Pancreas (tissue), 10 donors: ENCODE results near the gene CXCL16. TPM values are rescaled to one million over a fixed set of nuclear protein-coding genes. Genes with fewer than 3 reads are reported as not detected.
A peak's percentile ranks its signal among the peaks of the same experiment; 100 is the strongest.

Experiments
- ATAC-seq, 4 donors: fragments of 200-7000 bp; cut with Tn5 transposase; one replicate each; pipeline versions ENCODE4 v1.8.0 to v1.9.1; 2020; ENCODE audit warnings: mild to moderate bottlenecking in 4 of 4, moderate library complexity in 4 of 4
- DNase-seq, 6 donors: peaks; one replicate each; pipeline ENCODE4 v3.0.0-alpha.2; 2020
- FAIRE-seq: peaks from 2 replicates; lab custom pipeline; 2012; peaks lifted over from hg19 to GRCh38; lab: Jason Lieb, UNC
- H3K27ac ChIP-seq, 4 donors: fragments of 200-600 bp; sonication (generic); 1 replicate in 3 of 4; 2 replicates in 1 of 4; pipeline versions ENCODE4 v1.5.0 to v1.8.0; 2020
- H3K27me3 ChIP-seq, 4 donors: fragments of 200-600 bp; one replicate each; pipeline ENCODE4 v1.8.0; 2021
- H3K36me3 ChIP-seq, 3 donors: fragments of 200-600 bp; sonication (generic) in 1 of 3; one replicate each; pipeline versions ENCODE4 v1.5.0 to v1.8.0; 2020 to 2021
- H3K4me1 ChIP-seq, 3 donors: fragments of 200-600 bp; one replicate each; pipeline ENCODE4 v1.8.0; 2021
- H3K4me3 ChIP-seq, 4 donors: fragments of 200-600 bp; sonication (generic) in 2 of 4; one replicate each; pipeline versions ENCODE4 v1.5.0 to v1.8.0; 2020 to 2021
- H3K9me3 ChIP-seq, 4 donors: fragments of 200-600 bp; one replicate each; pipeline ENCODE4 v1.8.0; 2021
- WGBS, 2 donors: extraction: QIAGEN DNeasy Blood & Tissue Kit; methylation state at CpG; one replicate each; pipeline ENCODE4 v1.1.7; 2013; 5-methylcytosine and 5-hydroxymethylcytosine counted together
- intact Hi-C, 3 donors: fragments of 100-400 bp; cut with DNase I; formaldehyde crosslinking; loops; one replicate each; pipeline versions ENCODE4 v1.11.1 to v1.14.2; 2022
- polyA plus RNA-seq, 2 donors: library from polyadenylated mRNA; stranded (reverse); fragments of 200-250 nt; gene quantifications; one replicate each; pipeline ENCODE4 v1.2.3, GENCODE V29; 2013
- total RNA-seq, 6 donors: library from RNA; stranded (reverse); fragmentation: NEBNext Ultra II Directional in 4 of 6; extraction: Animal tissue kit (Norgen Biotek cat#: 25700) in 4 of 6; gene quantifications; one replicate each; pipeline versions ENCODE4 v1.2.1 to v1.2.4, GENCODE V29; 2021 to 2023
- TF ChIP-seq, protein P1 (sequence below), 4 donors: fragments of 200-600 bp; sonication (generic) in 3 of 4; IDR thresholded peaks; one replicate each; pipeline versions ENCODE4 v1.5.0 to v1.8.0; 2021; ENCODE audit warnings: antibody characterized with exemption in 4 of 4
- donor health status: healthy with polysubstance abuse.
- donor health status: DM: no; HTN: no; CAD: no; lungs with moderate emphysema.
- donor health status: DM: no; HTN: no; CAD: no.
- donor health status: control.
- donor health status: control.
- donor health status: Bipolar disorder and iron deficiency.
- donor health status: DM: yes; HTN: yes; CAD: no.
- donor health status: DM: no; HTN: no; CAD: no.
- donor health status: DM: no; HTN: no; CAD: no.
- donor health status: DM: yes; HTN: yes; CAD: no.

Gene CXCL16
- total and polyA plus RNA-seq, 8 donors, result 7.6 to 55.6 (median 10.0) TPM

DNA sequence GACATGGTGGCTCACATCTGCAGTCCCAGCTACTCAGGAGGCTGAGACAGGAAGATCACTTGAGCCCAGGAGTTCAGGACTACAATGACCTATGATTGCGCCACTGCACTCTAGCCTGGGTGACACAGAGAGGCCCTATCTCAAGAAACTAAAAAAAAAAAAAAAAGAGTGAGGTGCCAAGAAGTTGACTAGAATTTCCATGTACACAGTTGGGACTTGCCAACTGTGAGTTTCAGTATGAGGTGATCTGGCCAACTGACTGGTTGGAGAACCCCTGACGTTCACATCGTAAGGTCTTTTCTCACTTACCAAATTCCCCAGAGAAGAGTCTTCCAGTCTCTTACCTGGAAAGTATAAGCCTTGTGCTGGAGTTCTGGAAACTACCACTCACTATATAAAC lies 11.6 kb downstream of the CXCL16 start:
- no peak overlapping the region for H3K4me3 ChIP-seq
- peak overlapping the region in 2 of 4 donors; percentile 74 to 84 for H3K27ac ChIP-seq
- no peaks in the 10 kb centered on the region for H3K9me3 ChIP-seq
- H3K36me3 ChIP-seq, result no peaks in the 10 kb centered on the region
- DNase-seq (peak in 4 of 6 donors; percentile 55 to 64 (median 58)), ATAC-seq (peak; percentile 32 to 39 (median 34)), FAIRE-seq (no peak)
- intact Hi-C loops, result no loop called here
- 22 to 24% methylated on average over 3 of the region's 3 CpGs for WGBS, 2 donors
- peaks cover 4 to 7% (median 5%) of the 10 kb centered on the region in 3 donors for H3K4me1 ChIP-seq
- TF ChIP-seq, protein P1, sequence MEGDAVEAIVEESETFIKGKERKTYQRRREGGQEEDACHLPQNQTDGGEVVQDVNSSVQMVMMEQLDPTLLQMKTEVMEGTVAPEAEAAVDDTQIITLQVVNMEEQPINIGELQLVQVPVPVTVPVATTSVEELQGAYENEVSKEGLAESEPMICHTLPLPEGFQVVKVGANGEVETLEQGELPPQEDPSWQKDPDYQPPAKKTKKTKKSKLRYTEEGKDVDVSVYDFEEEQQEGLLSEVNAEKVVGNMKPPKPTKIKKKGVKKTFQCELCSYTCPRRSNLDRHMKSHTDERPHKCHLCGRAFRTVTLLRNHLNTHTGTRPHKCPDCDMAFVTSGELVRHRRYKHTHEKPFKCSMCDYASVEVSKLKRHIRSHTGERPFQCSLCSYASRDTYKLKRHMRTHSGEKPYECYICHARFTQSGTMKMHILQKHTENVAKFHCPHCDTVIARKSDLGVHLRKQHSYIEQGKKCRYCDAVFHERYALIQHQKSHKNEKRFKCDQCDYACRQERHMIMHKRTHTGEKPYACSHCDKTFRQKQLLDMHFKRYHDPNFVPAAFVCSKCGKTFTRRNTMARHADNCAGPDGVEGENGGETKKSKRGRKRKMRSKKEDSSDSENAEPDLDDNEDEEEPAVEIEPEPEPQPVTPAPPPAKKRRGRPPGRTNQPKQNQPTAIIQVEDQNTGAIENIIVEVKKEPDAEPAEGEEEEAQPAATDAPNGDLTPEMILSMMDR (IDR thresholded peaks at IDR 0.05), result no peak
- no peaks in the 10 kb centered on the region for H3K27me3 ChIP-seq

DNA sequence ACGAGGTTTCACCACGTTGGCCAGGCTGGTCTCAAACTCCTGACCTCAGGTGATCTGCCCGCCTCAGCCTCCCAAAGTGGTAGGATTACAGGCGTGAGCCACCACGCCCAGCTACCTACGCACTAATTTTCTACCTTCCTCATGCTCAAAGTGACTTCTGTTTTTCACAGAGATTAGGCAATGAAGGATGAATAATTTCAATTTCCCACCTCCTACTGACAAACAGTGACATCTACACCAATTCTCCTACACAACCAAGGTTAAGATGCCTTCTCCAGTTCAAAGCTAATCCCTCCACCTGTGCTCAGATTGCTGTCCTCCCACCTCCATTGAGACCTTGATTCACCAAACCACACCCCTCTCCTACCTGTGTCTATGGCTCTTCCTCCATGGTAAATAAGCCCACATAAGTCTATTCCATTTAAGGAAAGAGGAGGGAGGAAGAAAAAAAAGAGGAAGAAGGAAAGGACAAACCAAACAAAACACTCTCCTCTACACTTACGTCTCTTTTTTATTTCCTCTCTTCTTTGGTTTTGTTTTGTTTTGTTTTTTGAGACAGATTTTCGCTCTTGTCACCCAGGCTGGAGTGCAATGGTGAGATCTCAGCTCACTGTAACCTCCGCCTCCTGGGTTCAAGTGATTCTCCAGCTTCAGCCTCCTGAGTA lies 13.9 kb downstream of the CXCL16 start:
- H3K27ac ChIP-seq, result peak overlapping the region in 2 of 4 donors; percentile 35 to 46
- no peaks in the 10 kb centered on the region for H3K9me3 ChIP-seq
- no peak overlapping the region for H3K4me3 ChIP-seq
- DNase-seq (no peak), FAIRE-seq (no peak), ATAC-seq (no peak)
- intact Hi-C loops, result no loop called here
- TF ChIP-seq, protein P1 (IDR thresholded peaks at IDR 0.05), result no peak
- 85 to 87% methylated on average over 9 of the region's 9 CpGs for WGBS, 2 donors
- H3K36me3 ChIP-seq, result no peaks in the 10 kb centered on the region
- H3K27me3 ChIP-seq, result no peaks in the 10 kb centered on the region
- peaks cover 16 to 21% (median 18%) of the 10 kb centered on the region in 3 donors for H3K4me1 ChIP-seq

DNA sequence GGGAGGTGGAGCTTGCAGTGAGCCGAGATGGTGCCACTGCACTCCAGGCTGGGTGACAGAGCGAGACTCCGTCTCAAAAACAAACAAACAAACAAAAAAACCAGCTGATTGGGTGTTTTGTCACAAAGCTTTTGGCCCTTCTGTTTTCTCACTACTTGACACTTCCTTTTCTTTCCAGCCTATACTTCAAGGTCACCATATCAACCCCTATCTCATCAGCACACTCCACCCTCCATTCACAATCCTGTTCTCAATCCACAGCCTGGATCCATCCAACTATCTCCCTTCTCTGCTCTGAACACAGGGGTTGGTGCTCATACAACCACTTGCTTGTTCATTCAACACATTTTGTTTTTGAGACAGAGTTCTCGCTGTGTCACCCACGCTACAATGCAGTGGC lies 15.1 kb downstream of the CXCL16 start:
- DNase-seq (no peak), ATAC-seq (no peak), FAIRE-seq (no peak)
- no peaks in the 10 kb centered on the region for H3K9me3 ChIP-seq
- no peak overlapping the region for H3K4me3 ChIP-seq
- peaks cover 22 to 25% (median 24%) of the 10 kb centered on the region in 3 donors for H3K4me1 ChIP-seq
- H3K27me3 ChIP-seq, result no peaks in the 10 kb centered on the region
- H3K27ac ChIP-seq, result no peak overlapping the region
- 78 to 80% methylated on average over 5 of the region's 5 CpGs for whole genome bisulfite sequencing, 2 donors
- no peaks in the 10 kb centered on the region for H3K36me3 ChIP-seq
- TF ChIP-seq, protein P1 (IDR thresholded peaks at IDR 0.05), result no peak
- intact Hi-C loops, result no loop called here

DNA sequence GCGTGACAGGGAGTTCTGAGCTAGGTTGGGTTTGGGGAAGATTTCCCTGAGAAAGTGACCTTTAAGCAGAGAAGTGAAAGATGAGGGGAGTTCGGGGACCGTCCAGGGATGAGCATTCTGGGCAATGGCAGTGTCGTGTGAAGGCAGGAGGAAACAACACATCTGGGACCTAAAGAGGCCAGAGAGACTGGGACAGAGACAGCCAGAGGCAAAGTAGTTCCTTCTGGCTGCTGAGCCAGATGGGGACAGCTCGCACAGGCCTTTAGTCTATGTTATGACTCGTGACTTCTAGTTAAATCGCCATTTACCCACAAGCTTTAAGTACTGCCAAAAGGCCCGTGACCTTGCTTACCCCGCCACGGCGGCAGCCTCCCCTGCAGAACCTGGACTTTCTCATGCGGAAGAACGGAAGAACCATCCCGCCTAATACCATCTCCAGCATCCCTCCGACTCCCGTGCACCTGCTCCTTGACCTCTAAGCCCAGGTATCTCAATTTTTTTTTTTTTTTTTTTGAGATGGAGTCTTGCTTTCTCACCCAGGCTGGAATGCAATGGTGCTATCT lies 17.0 kb downstream of the CXCL16 start:
- peaks cover 20 to 26% (median 23%) of the 10 kb centered on the region in 3 donors for H3K4me1 ChIP-seq
- no peaks in the 10 kb centered on the region for H3K36me3 ChIP-seq
- DNase-seq (no peak), ATAC-seq (no peak), FAIRE-seq (no peak)
- WGBS, 2 donors, result 87% methylated on average over 16 of the region's 16 CpGs
- H3K9me3 ChIP-seq, result no peaks in the 10 kb centered on the region
- H3K27me3 ChIP-seq, result no peaks in the 10 kb centered on the region
- intact Hi-C loops, result no loop called here
- peak overlapping the region in 1 of 4 donors; percentile 89 for H3K27ac ChIP-seq
- TF ChIP-seq, protein P1 (IDR thresholded peaks at IDR 0.05), result no peak
- no peak overlapping the region for H3K4me3 ChIP-seq
